Left hindlimb (tissue), 1 donor: ENCODE measurements around the gene CAMTA1.
A peak's percentile ranks its signal among the peaks of the same experiment; 100 is the strongest.

ENCODE experiments used
- DNase-seq: peaks from one replicate; pipeline ENCODE4 v3.0.0-alpha.2; 2018

CAMTA1 gene

DNA sequence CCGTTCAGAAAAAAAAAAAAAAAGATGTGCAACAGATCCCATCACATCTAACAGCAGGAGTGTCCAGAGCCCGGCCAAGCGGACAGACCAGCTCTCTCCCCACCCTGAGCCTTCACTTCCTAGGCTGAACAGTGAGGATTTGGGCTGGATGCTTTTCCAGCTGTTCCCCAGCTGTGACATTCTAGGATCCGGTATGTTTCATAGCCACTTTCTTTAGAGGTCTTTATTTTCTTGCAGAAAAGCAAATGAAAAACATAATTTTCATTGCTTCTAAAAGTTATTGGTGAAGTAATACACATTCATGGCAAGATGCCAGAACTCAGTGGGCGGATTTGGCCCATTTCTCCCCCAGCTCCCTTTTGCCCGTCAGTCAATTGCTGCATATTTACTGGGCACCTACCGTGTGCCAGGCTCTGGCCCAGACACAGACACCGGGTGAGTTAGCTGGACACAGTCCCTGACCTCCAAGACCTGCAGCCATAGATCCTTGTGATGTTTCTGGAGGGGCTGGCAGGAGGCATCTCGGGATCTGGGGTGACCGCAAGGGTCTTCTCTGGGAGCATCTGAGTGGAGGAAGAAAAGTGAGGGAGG, 772.1 kb downstream of the CAMTA1 start:
- DNase-seq, result no peak

DNA sequence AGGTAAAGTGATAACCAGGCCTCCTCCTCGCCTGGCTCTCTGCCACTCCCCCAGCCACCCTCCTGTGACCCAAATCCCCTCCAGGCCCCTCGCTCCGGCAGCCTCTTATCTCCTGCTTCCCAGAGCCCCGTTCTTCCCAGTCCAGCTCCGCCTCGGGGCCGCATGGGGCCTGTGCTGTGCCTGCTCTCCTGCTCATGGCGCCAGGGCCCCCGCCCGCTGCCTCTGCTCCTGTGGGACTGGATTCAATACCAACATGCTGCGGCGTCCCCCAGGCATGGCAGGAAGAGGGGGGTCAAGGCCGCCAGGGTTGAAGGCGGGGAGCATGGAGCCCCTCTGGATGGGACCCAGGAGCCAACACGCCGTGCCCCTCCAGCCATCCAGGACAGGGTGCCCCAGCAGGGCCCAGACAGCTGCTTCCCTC, 772.8 kb downstream of the CAMTA1 start:
- no peak for DNase-seq

DNA sequence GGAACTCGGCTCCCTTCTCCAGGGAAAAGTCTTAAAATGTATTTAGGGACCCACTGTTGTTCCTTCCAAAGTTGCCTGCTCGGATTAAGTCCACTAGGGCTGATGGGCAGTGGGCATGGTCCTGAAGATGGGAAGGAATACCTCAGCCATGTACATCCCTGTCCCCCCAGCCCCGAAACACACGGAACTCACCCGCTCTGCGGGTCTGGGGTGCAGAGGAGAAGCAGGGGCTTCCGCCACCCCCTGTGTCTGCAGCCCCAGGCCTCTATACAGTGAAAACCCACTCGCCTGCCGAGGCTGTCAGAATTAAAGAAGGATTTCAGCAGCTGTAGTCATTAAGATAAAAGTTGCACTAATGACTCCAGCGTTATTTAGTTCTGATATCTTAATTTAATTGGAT, 773.2 kb downstream of the CAMTA1 start:
- no peak for DNase-seq

DNA sequence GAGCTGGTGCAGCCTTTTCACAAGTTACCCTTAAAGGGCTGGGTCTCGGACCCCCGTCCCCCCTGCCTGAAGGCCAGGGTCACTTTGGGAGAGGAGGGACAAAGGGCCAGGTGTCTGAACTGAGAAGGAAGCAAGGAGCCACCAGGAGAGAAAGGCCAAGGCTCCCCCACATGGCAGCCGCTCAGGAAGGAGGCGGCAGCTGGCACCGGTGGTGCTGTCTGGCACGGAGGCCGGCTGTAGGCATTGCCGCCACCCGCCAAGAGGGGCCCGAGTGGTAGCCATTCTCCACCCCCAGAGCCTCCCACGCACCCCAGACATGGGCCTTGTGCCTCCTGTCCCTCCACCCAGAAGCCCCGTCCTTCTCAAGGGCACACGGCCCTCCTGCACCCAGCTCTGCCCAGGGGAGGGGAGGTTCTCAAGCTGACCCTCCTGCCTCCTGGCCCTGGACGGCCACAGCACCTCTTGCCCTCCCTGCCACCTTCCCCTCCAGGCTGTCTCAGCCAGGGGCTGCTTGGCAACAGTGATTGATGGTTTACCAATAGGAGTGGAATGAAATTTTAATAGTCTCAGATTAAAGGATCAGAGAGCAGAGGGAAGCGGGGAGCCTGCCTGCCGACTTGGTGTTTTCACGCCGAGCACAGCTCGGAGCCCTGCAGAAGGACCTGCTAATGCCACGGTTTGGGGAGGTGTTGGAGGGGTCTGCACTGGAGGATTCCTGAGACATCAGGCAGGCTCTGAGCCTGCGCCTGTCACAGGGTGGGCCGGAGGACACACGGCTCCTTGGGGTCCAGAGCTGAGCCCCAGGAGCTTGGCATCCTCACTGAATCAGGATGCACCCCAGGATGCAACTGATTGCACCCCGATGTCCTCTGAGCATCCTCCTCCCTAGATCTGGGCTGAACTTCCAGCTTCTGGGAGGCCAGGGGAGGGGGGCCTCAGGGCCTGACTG, 773.9 kb downstream of the CAMTA1 start:
- DNase-seq, result peak; percentile 16

DNA sequence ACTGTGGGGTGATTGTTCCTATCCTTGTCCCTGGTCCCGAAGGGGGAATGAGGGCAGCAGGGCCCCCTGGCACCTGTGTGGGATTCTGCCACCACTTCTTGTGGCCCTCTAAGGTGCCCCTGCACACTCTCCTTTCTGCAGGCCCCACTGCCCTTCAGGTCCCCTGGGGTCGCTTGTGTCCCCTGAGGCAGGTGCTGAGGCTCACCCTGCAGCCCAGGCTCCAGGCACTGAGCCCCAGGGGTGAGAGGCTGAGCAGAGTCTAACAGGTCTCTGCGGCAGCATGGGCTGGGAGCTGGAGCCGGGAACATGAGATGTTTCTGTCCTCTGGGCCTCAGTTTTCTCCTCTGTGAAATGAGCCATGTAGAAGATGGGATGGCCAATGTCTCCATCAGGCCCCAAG, 774.9 kb downstream of the CAMTA1 start:
- DNase-seq, result no peak

DNA sequence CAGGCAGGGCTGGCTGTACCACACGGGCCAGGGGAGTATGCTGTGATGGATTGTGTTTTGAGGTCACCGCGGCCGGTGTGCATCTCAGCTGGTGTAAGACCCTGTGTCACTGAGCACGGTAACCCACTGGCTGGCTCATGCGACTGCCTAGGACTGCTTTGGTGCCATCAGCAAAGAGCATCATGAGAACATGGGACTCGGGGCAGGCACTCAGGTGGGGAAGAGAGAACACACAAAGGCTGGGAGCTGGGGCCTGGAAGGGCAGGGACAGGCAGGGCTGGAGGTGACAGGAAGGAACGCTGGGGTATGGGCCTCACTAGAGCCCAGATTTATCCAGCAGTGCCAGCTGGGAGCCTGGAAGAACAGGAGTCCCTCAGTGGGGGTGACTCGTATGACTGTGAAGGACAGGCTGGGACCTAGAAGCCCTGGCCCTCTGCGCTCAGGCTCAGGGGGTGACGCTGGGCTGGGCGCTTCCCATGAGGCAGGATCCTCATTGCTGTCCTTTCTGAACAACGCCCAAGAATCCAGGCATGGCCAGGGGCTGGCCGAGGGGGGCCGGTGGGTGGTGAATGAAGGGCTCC, 775.4 kb downstream of the CAMTA1 start:
- DNase-seq, result peak; percentile 26

DNA sequence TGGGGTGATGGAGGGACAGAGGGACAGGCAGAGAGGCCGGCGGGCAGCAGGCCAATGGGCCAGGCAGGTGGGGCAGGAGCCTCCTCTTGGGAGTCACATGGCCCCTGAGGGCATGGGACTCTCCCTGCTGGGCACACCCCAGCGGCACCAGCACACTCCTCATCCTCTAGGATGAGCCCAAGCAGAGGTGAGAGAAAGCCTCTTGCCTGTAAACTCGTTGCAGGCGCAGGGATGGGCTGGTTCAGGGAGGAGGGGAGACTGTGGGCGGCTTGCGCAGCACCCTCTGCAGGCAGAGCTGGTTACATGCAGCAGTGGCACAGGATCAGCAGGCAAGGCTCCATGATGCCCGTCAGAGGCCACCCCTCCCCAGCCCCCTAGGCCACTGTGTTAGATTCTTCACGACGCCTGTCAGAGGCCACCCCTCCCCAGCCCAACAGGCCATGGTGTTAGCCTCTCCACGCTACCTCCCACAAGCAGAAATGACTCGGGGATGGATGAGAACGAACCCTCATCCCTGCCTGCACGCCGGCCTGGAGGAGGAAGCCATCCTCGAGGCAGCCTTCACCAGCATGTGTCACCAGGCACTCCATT, 776.2 kb downstream of the CAMTA1 start:
- DNase-seq, result peak; percentile 22

DNA sequence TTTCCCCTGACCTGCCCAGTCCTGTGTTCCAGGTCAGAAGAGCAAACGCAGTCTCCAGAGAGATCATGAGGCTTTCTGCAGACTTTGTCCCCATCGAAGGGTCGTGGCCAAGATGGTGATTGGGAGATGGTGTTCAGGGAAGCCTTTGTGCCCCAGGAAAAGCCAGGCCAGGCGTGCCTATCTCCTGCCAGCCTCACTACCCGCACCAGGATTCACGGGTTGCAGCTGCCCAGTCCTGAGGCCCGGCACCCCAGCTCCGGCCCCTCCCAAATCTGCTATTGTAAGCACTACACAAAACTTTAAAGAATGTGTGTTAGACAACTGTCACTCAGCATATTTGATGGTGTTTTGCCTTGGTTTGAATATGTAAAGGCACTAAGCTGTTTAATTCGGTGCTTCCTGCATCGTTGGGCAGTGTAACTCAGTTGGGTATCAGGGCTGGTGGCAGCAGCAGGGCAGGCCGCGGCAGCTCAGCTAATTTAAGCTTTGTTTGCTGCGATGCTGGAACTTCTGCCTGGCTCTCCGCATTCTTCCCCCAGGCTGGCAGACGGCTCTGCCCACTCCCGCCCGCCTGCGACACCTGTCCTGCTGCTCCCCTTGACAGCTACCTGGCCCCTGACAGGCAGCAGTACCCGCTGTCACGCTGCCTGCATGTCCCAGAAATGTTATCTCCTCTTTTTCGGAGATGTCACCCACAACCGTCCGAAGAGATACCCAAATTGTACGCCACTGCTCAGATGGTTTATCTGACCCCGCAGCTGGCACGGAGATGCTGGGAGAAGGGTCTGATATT, 776.9 kb downstream of the CAMTA1 start:
- peak; percentile 18 for DNase-seq

DNA sequence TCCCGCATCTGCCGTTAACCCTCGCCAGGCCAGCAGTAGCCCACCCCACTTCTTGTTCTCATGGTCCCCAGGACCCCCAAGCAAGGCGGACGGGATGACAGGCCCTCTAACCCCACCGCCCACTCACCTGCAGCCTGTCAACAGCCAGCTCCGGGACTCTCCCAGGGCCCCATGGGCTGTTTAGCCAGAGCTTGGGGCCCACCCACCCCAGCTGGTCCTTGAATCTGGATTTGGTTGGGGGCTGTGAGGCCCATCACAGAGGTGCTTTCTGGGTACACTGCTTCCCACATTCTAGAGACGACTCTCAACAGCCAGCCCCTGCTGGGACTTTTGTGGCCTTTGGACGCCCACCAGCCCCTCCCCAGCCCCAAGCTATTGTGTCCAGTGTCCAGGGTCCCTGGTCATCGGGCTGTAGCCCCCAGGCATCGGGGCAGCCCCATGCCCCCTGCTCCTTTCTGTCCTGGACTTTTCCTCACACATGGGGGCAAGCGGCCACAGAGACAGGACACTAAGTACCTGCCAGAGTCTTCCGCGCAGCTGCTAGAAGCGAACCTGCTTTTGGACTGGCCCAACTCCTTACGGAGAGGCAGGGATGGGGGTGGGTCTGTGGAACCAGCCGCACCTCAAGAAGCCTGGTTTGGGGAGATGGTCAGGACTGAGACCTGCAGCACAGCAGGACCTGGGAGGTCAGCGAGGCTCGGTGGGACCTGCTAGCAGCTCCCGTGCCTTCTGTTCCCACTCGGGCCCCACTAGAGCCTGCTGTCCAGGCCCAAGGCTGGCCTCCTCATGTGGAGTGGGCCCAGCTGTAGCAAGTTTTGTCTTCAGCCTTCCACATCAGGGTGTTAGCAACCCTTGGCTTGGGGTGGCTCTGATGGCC, 777.7 kb downstream of the CAMTA1 start:
- DNase-seq, result peak; percentile 3

DNA sequence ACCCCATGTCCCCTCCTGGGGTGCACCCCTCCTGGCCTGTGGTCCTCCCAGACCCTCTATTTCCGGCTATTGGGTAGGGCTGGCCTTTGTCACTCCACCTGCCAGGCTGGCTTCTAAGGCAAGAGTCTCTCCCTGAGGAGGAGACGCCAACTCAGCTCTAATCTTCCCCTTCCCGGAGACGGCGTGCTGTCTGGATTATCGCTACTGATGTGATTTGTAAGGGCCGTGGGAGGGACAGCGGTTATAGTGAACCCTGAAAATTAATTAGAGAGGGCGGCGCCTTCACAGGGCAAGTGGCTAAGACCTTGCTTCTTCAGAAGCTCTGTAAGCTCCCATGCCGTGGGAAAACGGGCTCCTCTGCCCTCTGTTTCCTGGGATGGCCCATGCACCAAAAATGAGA, 778.9 kb downstream of the CAMTA1 start:
- DNase-seq, result no peak

DNA sequence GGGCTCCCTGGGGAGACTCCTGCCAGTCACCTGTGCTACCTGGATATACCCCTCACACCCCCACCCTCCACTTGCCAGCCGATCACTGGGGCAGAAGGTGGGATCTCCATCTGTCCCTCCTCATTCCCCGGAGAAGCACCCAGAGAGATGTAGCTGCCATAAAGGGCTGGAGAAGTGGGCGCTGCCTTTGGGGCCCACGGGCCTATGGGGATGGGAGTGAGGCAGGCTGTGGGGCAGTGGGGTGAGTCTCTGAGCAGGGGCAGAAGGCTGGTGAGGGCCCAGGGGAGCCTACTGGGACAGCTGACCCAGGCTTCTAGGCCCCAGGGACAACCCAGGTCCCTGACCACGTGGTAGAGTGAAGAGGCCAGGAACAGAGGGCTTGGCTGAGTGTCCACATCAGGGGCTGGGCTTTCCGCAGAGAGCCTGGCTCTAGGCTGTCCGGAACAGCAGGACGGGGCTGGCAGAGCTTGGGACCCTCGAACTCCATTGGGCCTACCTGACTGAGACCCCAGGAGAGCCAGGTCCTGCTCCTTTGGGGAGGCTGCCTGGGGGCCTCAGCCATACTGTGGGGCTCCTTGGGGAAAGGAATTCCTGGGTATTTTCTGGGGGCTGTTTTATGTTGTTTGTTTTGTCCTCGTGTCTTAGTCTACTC, 780.0 kb downstream of the CAMTA1 start:
- DNase-seq, result no peak

DNA sequence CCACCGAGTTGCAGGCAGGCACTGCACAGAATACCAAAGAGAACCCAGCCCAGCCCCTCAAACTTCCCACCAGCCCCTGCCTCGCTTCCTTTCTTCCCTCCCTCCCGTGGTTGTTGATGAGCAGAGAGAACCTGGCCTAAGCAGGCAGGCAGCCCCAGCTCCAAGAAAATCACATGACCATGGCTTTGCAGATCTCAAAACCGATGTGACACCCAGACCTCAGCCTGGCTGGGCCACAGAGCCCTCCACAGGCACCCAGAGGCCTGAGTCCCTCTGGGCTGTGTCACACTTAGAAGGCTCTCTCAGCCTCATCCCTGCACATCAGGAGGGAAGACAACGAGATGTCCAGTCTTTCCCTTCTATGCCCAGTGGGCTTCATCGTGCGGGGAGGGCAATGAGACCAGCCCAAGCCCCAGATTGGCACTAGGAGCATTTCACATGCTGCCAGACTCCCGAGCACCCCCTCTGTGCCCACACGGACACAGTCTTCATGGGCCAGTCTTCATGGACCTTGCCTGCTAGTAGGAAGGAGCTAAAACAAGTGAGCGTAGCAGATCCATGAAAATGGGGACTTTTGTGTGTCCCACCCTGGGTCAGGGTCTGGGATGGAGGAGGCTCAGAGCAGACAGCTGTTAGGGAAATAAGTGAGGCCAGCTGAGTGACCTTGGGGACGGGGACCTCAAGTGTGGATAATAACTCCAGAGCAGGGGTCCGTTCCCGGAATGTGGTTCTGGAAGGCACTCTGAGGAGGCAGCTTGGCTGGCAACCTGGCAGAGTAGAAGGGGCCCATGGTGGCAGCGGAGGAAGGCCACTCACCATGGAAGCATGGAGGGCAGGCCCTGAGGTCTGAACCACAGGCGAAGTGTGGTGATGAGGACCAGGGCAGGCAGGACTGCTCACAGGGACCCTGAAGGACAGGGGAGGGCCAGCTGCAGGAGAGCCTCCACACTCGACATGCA, 781.4 kb downstream of the CAMTA1 start:
- no peak for DNase-seq

DNA sequence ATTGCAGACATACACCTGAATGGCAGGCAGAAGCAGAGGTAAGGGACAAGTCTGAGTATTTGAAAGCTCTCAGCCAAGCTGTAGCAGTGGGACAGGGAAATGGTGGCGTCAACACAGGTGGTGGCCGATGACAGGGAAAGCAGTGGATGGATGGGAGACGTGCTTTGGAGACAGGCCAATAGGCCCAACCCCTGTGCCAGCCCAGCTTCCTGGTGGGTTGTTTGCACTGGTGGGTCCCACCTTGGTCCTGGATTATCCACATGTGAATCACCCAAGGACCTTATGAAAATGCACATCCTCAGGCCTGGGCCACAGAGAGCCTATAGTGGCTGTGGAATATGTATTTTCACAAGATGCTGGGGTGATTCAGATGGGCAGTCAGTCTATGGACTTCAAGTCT, 782.1 kb downstream of the CAMTA1 start:
- DNase-seq, result no peak

DNA sequence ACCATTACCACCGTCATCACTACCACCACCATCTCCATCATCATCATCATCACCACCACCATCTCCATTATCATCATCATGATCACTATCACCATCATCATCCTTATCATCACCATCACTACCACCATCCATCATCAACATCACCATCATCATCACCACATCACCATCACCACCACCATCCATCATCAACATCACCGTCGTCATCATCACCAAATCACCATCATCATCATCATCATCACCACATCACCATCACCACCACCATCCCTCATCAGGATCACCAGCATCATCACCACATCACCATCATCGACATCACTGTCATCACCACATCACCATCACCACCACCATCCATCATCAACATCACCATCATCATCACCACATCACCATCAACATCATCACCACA, 782.8 kb downstream of the CAMTA1 start:
- DNase-seq, result no peak

DNA sequence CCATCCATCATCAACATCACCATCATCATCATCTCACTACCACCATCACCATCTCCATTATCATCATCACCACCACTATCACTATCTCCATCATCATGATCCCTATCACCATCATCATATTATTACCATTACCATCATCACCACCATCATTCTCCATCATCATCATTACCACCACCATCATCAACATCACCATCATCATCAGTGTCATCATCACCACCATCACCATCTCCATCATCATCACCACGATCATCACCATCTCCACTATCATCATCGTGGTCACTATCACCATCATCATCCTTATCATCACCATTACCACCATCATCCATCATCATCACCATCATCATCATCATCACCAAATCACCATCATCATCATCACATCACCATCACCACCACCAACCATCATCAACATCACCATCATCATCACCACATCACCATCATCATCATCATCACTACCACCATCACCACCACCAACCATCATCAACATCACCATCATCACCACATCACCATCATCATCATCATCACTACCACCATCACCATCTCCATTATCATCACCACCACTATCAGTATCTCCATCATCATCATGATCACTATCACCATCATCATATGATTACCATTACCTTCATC, 783.8 kb downstream of the CAMTA1 start:
- no peak for DNase-seq

DNA sequence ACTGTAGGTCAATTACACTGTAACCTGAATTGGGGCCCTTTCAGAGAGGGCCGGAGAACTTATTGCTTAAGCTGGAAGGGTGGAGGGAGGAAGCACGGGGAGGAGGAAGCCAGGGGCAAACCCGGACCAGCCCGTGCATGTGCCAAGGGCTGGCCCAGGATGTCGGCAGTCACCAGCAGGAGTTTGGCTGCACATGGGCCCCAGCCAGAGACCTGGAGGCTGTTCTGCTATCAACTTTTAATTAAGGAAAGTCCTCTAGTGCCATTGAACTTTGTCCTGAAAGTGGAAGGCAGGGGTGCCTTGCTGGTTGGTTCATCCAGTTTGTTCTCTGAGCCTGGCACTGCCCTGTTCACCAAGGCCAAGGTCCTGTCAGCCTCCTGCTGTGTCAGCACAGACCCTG, 785.1 kb downstream of the CAMTA1 start:
- DNase-seq, result no peak

DNA sequence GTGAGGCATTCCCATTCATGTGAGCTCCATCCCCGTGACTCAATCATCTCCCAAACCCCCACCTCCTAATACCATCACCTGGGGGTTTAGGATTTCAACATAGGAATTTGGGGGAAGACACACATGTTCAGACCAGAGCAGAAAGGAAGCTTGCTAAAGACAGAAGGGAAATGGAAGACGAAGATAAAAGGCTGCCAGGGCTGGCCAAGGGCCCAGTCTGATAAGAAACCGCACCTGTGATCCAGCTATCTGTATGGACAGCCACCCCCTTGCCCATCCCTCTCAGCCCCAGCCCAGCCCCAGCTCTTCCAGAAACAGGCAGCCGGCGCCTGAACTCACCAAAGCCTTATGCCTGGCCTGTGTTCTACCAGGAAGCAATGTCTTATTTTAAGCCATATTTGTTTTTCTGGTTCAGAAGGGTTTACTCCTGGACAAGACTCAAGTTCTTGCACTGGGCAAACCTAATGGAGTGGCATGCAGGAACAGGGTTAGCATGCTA, 787.4 kb downstream of the CAMTA1 start:
- DNase-seq, result no peak

DNA sequence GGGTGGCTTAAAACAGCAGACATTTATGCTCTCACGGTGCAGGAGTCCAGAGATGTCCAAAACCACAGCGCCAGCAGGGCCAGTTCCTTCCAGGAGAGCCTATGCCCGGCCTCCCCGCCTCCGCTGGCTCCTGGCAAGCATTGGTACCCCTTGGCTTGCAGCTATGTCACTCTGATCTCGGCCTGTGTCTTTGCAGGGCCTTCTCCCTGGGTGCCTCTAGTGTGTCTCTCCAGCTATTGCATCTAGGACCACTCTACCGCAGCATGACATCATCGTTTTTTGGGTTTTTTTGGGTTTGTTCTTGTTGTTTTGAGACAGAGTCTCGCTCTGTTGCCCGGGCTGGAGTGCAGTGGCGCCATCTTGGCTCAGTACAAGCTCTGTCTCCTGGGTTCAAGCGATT, 788.2 kb downstream of the CAMTA1 start:
- DNase-seq, result no peak
